NCI-H2081 (cell line): ENCODE results near the gene MFNG.

Experiments used
- DNase-seq, 2 experiments: peaks; one replicate each; lab custom pipeline; 2025; lab: John Stamatoyannopoulos, UW

The MFNG gene

DNA sequence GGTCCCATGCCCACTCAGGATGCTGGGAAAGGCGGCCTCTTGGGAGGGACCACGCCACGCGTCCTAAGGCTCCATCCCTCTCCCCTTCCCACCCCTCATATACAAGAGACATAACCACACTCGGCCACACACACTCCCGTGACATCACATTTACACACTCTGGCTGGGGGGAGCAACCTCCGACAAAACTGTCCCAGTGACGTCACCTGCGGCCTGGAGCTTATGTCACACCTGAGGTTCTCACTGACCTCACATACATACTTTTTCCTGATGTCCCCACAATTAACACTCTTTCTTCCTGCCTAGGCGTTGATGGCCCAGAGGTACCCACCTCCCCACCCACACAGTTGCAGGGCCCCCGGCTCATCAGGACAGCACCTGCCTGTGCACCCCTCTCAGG, 60.8 kb downstream of the MFNG start:
- DNase-seq = no peak

DNA sequence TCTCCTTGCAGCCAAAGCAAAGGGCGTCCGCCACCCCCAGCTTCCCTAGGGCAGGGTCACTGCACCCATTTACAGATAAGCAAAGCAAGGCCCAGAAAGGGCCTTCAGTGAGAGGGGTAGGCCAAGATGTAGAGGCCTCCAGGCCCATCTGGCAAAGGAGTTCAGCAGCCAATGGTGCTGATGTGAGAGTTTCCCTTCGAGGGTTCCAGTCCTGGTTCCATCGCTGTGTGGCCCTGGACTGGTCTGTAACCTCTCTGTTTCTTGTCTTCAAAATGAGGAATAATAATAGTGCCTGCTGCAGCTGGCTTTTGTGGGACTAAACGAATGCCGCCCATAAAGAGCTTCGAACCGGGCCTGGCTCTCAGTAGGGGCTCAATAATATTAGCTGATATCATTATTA, 62.9 kb downstream of the MFNG start:
- no peak for DNase-seq

DNA sequence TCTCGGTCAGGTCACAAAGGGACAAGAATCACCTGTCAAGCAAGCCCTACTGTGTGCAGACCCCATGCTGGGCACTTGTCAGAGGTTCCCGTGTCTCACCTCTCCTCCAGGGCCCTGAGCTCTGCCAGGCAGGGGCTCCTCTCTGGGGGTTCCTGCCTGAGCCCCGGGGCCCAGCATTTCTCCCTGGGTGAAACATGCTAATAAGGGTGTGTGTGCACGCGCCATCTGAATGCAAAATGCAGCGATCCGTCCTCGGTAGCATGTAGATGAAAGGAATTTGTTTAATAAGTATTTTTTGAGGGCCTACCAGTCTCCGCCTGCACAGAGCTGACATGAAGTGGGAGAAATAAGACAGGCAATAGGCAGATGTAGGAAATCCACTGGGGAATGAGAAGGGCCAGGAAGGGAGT, 64.7 kb downstream of the MFNG start:
- no peak for DNase-seq

DNA sequence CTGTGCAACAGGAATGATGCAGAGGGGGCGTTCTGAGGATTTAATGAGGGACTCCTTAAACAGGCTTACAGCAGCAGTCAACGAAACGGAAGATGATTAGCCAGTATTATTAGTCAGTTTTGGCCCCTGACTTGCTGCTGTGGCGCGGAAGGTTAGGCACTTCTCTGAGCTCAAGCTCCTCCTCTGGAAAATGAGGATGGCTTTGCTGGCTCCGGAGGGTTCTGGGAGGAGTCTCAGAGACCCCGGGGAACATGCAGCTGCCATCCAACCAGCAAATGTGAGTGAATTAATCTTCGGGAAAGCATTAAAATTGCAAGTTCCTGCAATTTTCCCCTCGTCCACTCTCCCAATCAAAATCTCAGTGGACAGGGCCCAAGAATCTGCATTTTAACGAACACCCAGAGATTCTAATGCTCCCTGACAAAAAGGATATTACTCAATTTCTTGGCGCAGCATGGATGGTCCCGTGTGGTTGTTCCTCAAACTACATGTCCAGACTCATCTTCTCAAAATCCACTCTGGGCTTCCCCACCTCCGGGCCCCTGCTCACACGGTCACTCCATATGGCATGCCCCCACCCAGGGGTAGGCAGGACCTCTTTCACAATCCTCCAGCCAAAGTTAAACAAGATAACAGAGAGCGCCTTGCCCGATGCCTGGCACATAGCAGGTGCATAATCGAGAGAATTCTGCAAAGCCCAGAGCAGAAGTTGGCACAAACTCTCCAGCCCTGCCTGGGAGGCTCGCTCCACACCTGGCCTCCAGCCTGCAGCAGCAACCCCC, 65.3 kb downstream of the MFNG start:
- no peak for DNase-seq

DNA sequence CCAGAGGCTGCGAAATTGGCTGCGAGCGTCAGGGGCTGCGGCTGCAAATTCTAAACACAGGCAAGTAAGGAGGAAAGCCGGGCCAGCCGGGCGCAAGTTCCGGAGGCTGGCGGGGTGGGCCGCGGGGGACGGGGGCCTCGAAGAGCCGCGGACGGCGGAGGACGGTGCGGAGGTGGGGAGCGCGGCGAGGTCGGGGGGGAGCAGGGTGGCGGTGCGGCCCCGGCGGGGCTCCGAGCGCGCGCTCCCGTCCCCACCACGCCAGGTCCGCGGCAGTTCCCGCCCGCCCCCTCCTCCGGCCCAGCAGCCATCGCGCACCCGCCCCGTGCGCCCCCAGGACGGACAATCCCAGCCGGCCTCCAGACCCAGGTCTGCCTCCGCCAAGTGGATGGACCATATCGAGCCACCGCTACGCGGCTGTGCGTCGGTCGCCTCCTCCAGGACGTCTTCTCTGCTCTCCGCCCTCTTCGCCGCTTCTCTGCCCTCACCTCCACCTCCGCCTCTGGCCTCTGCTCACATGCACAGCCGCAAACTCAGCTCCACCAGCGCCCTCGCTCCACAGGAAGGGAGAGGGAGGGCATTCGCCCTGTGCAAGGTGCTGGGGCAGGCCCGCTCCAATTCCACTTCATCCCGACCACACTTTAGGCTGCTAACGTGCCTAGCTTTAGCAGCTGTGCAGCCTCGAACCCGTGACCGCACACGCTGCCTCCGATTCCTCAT, 66.1 kb downstream of the MFNG start:
- DNase-seq = no peak

DNA sequence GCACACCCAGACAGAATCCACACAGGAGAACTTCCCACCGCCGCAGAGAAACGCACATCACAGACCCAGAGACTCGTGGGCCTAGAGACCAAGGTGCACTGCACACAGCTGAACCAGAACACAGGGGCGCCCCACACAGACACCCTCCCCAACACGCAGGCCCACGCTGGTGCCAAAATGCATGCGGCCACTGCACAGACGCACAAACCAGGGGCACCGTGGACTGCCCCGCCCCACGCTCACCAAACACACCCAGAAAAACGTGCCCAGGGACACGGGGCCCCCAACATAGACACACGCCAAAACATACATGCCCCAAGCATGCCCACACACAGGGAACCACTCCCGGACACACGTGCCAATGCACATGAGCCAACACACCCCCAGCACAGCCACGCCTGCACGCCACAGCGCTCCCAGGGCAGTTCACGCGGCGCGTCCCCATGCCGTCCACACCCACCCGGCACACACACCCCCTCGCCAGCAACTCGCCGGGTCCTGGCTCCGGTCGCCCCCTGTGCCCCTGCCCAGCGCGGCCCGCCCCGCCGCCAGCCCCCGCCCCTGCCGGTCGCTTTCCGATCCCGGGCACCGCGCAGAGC, 66.7 kb downstream of the MFNG start:
- DNase-seq = no peak
